Keratinocyte (primary cell): ENCODE data around the gene ZNF763.

Experiments used
- EZH2 ChIP-seq: IDR thresholded peaks from one replicate; pipeline ENCODE4 v1.6.1; 2012; ENCODE audit warnings: inconsistent platforms, mild to moderate bottlenecking, low read length, moderate library complexity
- TF ChIP-seq, protein P1 (sequence below), 3 experiments: IDR thresholded peaks in 1 of 3; conservative IDR thresholded peaks in 1 of 3; optimal IDR thresholded peaks in 1 of 3; 2 replicates in 2 of 3; 3 replicates in 1 of 3; pipeline versions ENCODE3 to v1.5.1; 2011; ENCODE audit warnings: low read length in 3 of 3, mild to moderate bottlenecking in 3 of 3, moderate library complexity in 2 of 3, control low read depth in 1 of 3, inconsistent platforms in 1 of 3; ENCODE audit not compliant: insufficient read depth in 2 of 3; ENCODE audit errors: extremely low read depth in 1 of 3

DNA sequence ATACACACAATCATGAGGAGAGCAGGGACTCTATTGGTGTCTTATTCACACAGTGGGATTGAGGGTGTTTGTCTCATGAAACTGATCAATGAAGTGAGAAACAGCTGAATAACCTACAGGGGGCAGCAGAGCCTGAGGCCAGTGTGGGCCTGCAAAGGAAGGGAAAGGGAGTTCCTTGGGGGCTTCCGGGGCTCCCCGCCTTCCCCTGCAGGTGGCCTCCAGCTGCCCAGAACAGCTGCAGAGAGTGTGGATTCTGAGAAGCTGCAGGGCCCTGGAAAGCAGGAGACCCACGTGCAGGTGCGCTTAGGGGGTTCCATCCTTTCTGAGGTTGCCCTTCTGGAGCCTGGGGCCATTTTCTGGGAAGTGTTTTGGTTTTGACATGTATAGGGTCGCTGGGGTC is 20.1 kb downstream of the ZNF763 start:
- TF ChIP-seq, protein P1, sequence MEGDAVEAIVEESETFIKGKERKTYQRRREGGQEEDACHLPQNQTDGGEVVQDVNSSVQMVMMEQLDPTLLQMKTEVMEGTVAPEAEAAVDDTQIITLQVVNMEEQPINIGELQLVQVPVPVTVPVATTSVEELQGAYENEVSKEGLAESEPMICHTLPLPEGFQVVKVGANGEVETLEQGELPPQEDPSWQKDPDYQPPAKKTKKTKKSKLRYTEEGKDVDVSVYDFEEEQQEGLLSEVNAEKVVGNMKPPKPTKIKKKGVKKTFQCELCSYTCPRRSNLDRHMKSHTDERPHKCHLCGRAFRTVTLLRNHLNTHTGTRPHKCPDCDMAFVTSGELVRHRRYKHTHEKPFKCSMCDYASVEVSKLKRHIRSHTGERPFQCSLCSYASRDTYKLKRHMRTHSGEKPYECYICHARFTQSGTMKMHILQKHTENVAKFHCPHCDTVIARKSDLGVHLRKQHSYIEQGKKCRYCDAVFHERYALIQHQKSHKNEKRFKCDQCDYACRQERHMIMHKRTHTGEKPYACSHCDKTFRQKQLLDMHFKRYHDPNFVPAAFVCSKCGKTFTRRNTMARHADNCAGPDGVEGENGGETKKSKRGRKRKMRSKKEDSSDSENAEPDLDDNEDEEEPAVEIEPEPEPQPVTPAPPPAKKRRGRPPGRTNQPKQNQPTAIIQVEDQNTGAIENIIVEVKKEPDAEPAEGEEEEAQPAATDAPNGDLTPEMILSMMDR (optimal IDR thresholded peaks at IDR 0.05 in 1 of 3, IDR thresholded peaks at IDR 0.05 in 1 of 3, conservative IDR thresholded peaks at IDR 0.05 in 1 of 3; ENCODE audit: extremely low read depth in 1 of 3, insufficient read depth in 2 of 3, low read length in 3 of 3), result peak in 2 of 3 experiments; percentile 1 to 15
- TF ChIP-seq EZH2, result no peak
